Measurements from ENCODE around the gene RNF130. TPM values are rescaled to one million over a fixed set of nuclear protein-coding genes. Genes with fewer than 3 reads are reported as not detected.
"Not testable (repeated sequence)": the region's sequence is repeated elsewhere in the genome, so short reads cannot be mapped to it uniquely, and the experiment has no call there.

RNF130 gene
- total RNA-seq, 4 donors from 2014 or later, result 84.7 to 105 (median 98.5) TPM

DNA sequence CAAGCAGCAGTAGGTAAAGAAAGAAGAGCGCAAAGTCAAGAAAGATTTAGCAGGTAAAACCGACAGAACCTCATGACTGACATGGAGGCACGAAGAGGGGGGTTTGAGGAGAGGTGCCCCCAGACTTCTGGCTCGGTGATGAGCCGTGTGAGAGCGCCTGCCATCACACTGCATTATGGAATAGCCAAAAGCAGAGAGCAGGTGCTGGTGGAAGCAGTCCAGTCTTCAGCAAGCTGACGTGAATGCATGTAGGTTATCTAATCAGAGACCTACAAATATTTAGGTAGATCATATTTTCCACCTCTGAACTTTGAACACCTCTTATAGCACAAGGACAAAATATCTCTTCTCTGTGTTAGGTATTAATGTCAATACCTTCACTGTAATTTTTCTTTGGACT is 68.4 kb downstream of the RNF130 start:
- H3K27me3 ChIP-seq, result no peaks in the 10 kb centered on the region
- no peak for ATAC-seq
- no peak overlapping the region for H3K4me3 ChIP-seq
- peaks cover 0 to 19% of the 10 kb centered on the region in 2 donors for H3K36me3 ChIP-seq
- H3K4me1 ChIP-seq, result peaks cover 0 to 21% (median 2%) of the 10 kb centered on the region in 3 donors
- TF ChIP-seq, protein P1, sequence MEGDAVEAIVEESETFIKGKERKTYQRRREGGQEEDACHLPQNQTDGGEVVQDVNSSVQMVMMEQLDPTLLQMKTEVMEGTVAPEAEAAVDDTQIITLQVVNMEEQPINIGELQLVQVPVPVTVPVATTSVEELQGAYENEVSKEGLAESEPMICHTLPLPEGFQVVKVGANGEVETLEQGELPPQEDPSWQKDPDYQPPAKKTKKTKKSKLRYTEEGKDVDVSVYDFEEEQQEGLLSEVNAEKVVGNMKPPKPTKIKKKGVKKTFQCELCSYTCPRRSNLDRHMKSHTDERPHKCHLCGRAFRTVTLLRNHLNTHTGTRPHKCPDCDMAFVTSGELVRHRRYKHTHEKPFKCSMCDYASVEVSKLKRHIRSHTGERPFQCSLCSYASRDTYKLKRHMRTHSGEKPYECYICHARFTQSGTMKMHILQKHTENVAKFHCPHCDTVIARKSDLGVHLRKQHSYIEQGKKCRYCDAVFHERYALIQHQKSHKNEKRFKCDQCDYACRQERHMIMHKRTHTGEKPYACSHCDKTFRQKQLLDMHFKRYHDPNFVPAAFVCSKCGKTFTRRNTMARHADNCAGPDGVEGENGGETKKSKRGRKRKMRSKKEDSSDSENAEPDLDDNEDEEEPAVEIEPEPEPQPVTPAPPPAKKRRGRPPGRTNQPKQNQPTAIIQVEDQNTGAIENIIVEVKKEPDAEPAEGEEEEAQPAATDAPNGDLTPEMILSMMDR (IDR thresholded peaks at IDR 0.05), result no peak
- TF ChIP-seq EP300 (IDR thresholded peaks at IDR 0.05), result no peak
- no peak for TF ChIP-seq POLR2A (IDR thresholded peaks at IDR 0.05)
- no peak for TF ChIP-seq POLR2AphosphoS5 (IDR thresholded peaks at IDR 0.05)
- 81 to 100% methylated on average over 7 of the region's 7 CpGs for WGBS, 2 donors (ENCODE audit: low coverage in 1 of 2)
- H3K27ac ChIP-seq, result no peak overlapping the region
- H3K9me3 ChIP-seq, result no peaks in the 10 kb centered on the region

DNA sequence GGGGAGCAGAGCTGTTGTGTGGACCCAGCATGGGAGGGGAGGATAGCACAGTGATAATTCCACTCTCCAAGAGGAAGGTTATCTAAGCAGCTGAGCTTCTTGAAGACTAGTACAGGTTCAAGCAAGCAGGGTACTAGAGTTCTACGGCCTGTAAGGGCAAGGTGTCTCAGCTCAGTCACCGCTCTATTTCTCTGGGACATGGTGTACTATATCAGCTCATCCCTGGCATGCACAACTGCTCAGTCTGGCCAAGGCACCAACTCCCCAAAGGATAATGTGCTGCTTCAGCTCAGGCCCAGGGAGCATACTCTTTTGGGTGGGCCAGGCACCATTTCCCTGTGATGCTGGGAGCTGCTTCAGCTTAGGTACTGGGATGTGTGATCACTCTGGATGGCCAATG is 69.8 kb downstream of the RNF130 start:
- peaks cover 0 to 19% of the 10 kb centered on the region in 2 donors for H3K36me3 ChIP-seq
- no peaks in the 10 kb centered on the region for H3K27me3 ChIP-seq
- no peak overlapping the region for H3K27ac ChIP-seq
- WGBS, 2 donors (ENCODE audit: low coverage in 1 of 2), result 100% methylated on average over 2 of the region's 2 CpGs; no CpG with 5 or more reads in 1 of the 2 donors
- no peak overlapping the region for H3K4me3 ChIP-seq
- ATAC-seq, result no peak
- H3K9me3 ChIP-seq, result no peaks in the 10 kb centered on the region
- H3K4me1 ChIP-seq, result peaks cover 0 to 7% (median 0%) of the 10 kb centered on the region in 3 donors
- TF ChIP-seq, protein P1 (IDR thresholded peaks at IDR 0.05), result no peak
- TF ChIP-seq EP300 (IDR thresholded peaks at IDR 0.05) (no peak), POLR2AphosphoS5 (IDR thresholded peaks at IDR 0.05) (no peak), POLR2A (IDR thresholded peaks at IDR 0.05) (no peak)

DNA sequence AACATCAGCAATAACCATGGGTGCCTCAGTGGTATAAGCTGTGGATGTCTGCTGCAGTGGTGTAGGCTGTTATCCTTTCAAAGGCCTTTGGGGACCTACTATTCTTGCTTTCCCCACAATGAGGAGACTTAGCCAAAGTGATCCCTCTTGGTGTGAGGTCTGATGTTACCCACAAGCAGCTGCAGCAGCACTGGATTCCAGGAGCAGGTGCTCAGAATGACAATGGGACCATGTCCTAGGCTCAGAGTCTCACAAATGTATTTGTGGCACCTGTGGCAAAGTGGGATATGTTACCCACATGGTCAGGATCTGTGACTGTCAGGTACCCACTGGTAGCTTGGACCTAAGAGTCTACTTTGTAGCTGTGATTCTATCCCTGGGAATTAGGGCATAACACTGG is 70.4 kb downstream of the RNF130 start:
- Histone ChIP-seq H3K9me3 (no peaks in the 10 kb centered on the region), H3K4me3 (no peak overlapping the region), H3K36me3 (peaks cover 0 to 19% of the 10 kb centered on the region in 2 donors), H3K4me1 (peaks cover 0 to 2% (median 0%) of the 10 kb centered on the region in 3 donors), H3K27me3 (no peaks in the 10 kb centered on the region), H3K27ac (no peak overlapping the region)
- TF ChIP-seq, protein P1 (IDR thresholded peaks at IDR 0.05), result no peak
- no peak for TF ChIP-seq POLR2A (IDR thresholded peaks at IDR 0.05)
- TF ChIP-seq POLR2AphosphoS5 (IDR thresholded peaks at IDR 0.05), result no peak
- no peak for TF ChIP-seq EP300 (IDR thresholded peaks at IDR 0.05)
- no peak for ATAC-seq

DNA sequence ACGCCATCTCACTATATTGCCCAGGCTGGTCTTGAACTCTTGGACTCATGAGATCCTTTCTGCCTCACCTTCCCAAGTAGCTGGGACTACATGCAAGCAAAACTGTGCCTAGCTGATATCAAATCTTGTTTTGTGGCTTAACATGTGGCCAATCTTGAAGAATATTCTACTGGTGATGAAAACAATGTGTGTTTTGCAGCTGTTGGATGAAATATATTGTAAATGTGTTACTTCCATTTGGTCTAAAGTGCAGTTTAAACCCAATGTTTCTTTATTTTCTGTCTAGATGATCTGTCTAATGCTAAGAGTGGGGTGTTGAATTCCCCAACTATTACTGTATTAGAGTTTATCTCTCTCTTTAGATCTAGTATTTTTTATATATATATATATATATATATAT is 73.1 kb downstream of the RNF130 start:
- peaks cover 0 to 19% of the 10 kb centered on the region in 2 donors for H3K36me3 ChIP-seq
- H3K27ac ChIP-seq, result no peak overlapping the region
- ATAC-seq, result no peak
- WGBS, 2 donors (ENCODE audit: low coverage in 1 of 2), result 81 to 100% methylated on average over 1 of the region's 1 CpG
- H3K4me3 ChIP-seq, result no peak overlapping the region
- no peak for TF ChIP-seq EP300 (IDR thresholded peaks at IDR 0.05)
- TF ChIP-seq POLR2AphosphoS5 (IDR thresholded peaks at IDR 0.05), result no peak
- no peak for TF ChIP-seq POLR2A (IDR thresholded peaks at IDR 0.05)
- TF ChIP-seq, protein P1 (IDR thresholded peaks at IDR 0.05), result no peak
- no peaks in the 10 kb centered on the region for H3K27me3 ChIP-seq
- H3K4me1 ChIP-seq, result no peaks in the 10 kb centered on the region
- H3K9me3 ChIP-seq, result no peaks in the 10 kb centered on the region

GRCh38 chr5:179994583-179995323 is 76.8 kb downstream of the RNF130 start:
- H3K27me3 ChIP-seq, result no peaks in the 10 kb centered on the region
- no peaks in the 10 kb centered on the region for H3K4me1 ChIP-seq
- no peak for TF ChIP-seq EP300 (IDR thresholded peaks at IDR 0.05)
- TF ChIP-seq POLR2A (IDR thresholded peaks at IDR 0.05), result no peak
- no peak for TF ChIP-seq POLR2AphosphoS5 (IDR thresholded peaks at IDR 0.05)
- TF ChIP-seq, protein P1 (IDR thresholded peaks at IDR 0.05), result no peak
- ATAC-seq, result no peak
- no peak overlapping the region for H3K27ac ChIP-seq
- no peaks in the 10 kb centered on the region for H3K9me3 ChIP-seq
- whole genome bisulfite sequencing, 2 donors (ENCODE audit: low coverage in 1 of 2), result 90 to 100% methylated on average over 3 of the region's 3 CpGs
- H3K36me3 ChIP-seq, result no peaks in the 10 kb centered on the region
- no peak overlapping the region for H3K4me3 ChIP-seq

DNA sequence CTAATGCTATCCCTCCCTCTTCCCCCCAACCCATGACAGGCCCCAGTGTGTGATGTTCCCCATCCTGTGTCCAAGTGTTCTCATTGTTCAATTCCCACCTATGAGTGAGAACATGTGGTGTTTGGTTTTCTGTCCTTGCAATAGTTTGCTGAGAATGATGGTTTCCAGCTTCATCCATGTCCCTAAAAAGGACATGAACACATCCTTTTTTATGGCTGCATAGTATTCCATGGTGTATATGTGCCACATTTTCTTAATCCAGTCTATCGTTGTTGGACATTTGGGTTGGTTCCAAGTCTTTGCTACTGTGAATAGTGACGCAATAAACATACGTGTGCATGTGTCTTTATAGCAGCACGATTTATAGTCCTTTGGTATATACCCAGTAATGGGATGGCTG is 78.7 kb downstream of the RNF130 start:
- H3K9me3 ChIP-seq, H3K27me3 ChIP-seq, H3K36me3 ChIP-seq, ATAC-seq, H3K27ac ChIP-seq, H3K4me1 ChIP-seq, H3K4me3 ChIP-seq: not testable (repeated sequence)
- WGBS, 2 donors (ENCODE audit: low coverage in 1 of 2), result 95 to 98% methylated on average over 4 of the region's 4 CpGs
